Uterus (tissue), 4 donors: ENCODE results near the gene WWC1. TPM values are rescaled to one million over a fixed set of nuclear protein-coding genes. Genes with fewer than 3 reads are reported as not detected.

Experiments
- DNase-seq, 2 donors: peaks; one replicate each; pipeline ENCODE4 v3.0.0-alpha.2; 2019 to 2020
- H3K27ac ChIP-seq, 2 donors: fragments of 200-600 bp; sonication (generic); 1 replicate in 1 of 2; 2 replicates in 1 of 2; pipeline ENCODE4 v1.5.1; 2016 to 2018
- H3K27me3 ChIP-seq, 2 donors: fragments of 200-600 bp; sonication (generic); one replicate each; pipeline ENCODE4 v1.5.1; 2018 to 2019; ENCODE audit warnings: control low read depth in 1 of 2
- H3K36me3 ChIP-seq, 2 donors: fragments of 200-600 bp; sonication (generic); one replicate each; pipeline ENCODE4 v1.5.1; 2019; ENCODE audit warnings: control low read depth in 1 of 2
- H3K4me1 ChIP-seq, 2 donors: fragments of 200-600 bp; sonication (generic); one replicate each; pipeline ENCODE4 v1.5.1; 2018 to 2019; ENCODE audit warnings: control low read depth in 1 of 2
- H3K4me3 ChIP-seq, 2 donors: fragments of 200-600 bp; sonication (generic); 1 replicate in 1 of 2; 2 replicates in 1 of 2; pipeline ENCODE4 v1.5.1; 2018 to 2019; ENCODE audit warnings: mild to moderate bottlenecking in 1 of 2
- H3K9me3 ChIP-seq, 2 donors: fragments of 200-600 bp; sonication (generic); one replicate each; pipeline ENCODE4 v1.5.1; 2019; ENCODE audit warnings: control low read depth in 1 of 2
- CTCF ChIP-seq, 4 experiments: fragments of 200-600 bp in 2 of 4; fragments of 450-650 bp in 2 of 4; sonication (generic) in 2 of 4; IDR thresholded peaks; one replicate each; pipeline ENCODE4 v1.5.1; 2016 to 2019; ENCODE audit warnings: antibody characterized with exemption in 4 of 4, mild to moderate bottlenecking in 2 of 4, moderate library complexity in 1 of 4
- POLR2A ChIP-seq, 2 donors: fragments of 450-650 bp; IDR thresholded peaks; one replicate each; pipeline ENCODE4 v1.6.1; 2016; ENCODE audit warnings: antibody characterized with exemption in 2 of 2, mild to moderate bottlenecking in 1 of 2, moderate library complexity in 1 of 2
- intact Hi-C: fragments of 100-400 bp; cut with DNase I; formaldehyde crosslinking; loops from one replicate; pipeline ENCODE4 v1.15.1; 2023; ENCODE audit warnings: low total_unique reads
- total RNA-seq, 4 donors: library from RNA; depleted of rRNA in 3 of 4; stranded (reverse); fragments of >200 nt in 3 of 4; gene quantifications; one replicate each; pipeline versions ENCODE4 v1.1.0 to v1.2.4, GENCODE V29; 2014 to 2023
- donor health status: DM: yes; HTN: yes; CAD: no.

Gene WWC1
- 1 to 10 TPM in 2 of 4 donors, under 1 TPM in 1, not detected in 1; under 0.01 to 8.7 (median 1.9) TPM for total RNA-seq

GRCh38 chr5:168291342-168291963, at the start of gene WWC1:
WWC1 (plus strand) TSS chr5:168291645; CDS start chr5:168292153, 508 bp downstream.
- Histone ChIP-seq H3K9me3 (no peaks in the 10 kb centered on the region), H3K27ac (no peak within 1 kb of the TSS), H3K4me1 (peaks cover 0 to 7% of the 10 kb centered on the region in 2 donors), H3K36me3 (no peaks in the 10 kb centered on the region), H3K4me3 (peak within 1 kb of the TSS in 1 of 2 donors; percentile 14), H3K27me3 (peaks cover 5 to 25% of the 10 kb centered on the region in 2 donors)
- no peak for DNase-seq
- intact Hi-C loops = no loop called here
- TF ChIP-seq CTCF (IDR thresholded peaks at IDR 0.05) = no peak
- peak in 1 of 2 donors; percentile 57 for TF ChIP-seq POLR2A (IDR thresholded peaks at IDR 0.05)

- Histone ChIP-seq H3K4me1 (no peaks in the 10 kb centered on the region), H3K27ac (no peak overlapping the region), H3K9me3 (no peaks in the 10 kb centered on the region), H3K36me3 (no peaks in the 10 kb centered on the region), H3K27me3 (no peaks in the 10 kb centered on the region), H3K4me3 (no peak overlapping the region)
- no peak for DNase-seq
- TF ChIP-seq POLR2A (IDR thresholded peaks at IDR 0.05) = no peak
- TF ChIP-seq CTCF (IDR thresholded peaks at IDR 0.05) = no peak
- intact Hi-C loops = no loop called here
Measured at GRCh38 chr5:168244838-168245559, 46.4 kb upstream of the WWC1 start.

- no peaks in the 10 kb centered on the region for H3K27me3 ChIP-seq
- no peak for DNase-seq
- no peak overlapping the region for H3K27ac ChIP-seq
- no peaks in the 10 kb centered on the region for H3K9me3 ChIP-seq
- no peaks in the 10 kb centered on the region for H3K36me3 ChIP-seq
- intact Hi-C loops = no loop called here
- TF ChIP-seq CTCF (IDR thresholded peaks at IDR 0.05) (no peak), POLR2A (IDR thresholded peaks at IDR 0.05) (no peak)
- H3K4me1 ChIP-seq = no peaks in the 10 kb centered on the region
- no peak overlapping the region for H3K4me3 ChIP-seq
Measured at GRCh38 chr5:168249923-168250322, 41.5 kb upstream of the WWC1 start.

GRCh38 chr5:168251259-168251658, 40.2 kb upstream of the WWC1 start:
- H3K36me3 ChIP-seq = no peaks in the 10 kb centered on the region
- H3K9me3 ChIP-seq = no peaks in the 10 kb centered on the region
- intact Hi-C loops = no loop called here
- H3K27me3 ChIP-seq = no peaks in the 10 kb centered on the region
- no peak overlapping the region for H3K4me3 ChIP-seq
- TF ChIP-seq POLR2A (IDR thresholded peaks at IDR 0.05) (no peak), CTCF (IDR thresholded peaks at IDR 0.05) (no peak)
- H3K27ac ChIP-seq = no peak overlapping the region
- no peaks in the 10 kb centered on the region for H3K4me1 ChIP-seq
- no peak for DNase-seq

GRCh38 chr5:168254013-168254693, 37.3 kb upstream of the WWC1 start:
- H3K4me3 ChIP-seq = no peak overlapping the region
- DNase-seq = no peak
- H3K36me3 ChIP-seq = no peaks in the 10 kb centered on the region
- intact Hi-C loops = no loop called here
- no peak for TF ChIP-seq POLR2A (IDR thresholded peaks at IDR 0.05)
- no peak for TF ChIP-seq CTCF (IDR thresholded peaks at IDR 0.05)
- H3K27me3 ChIP-seq = no peaks in the 10 kb centered on the region
- no peaks in the 10 kb centered on the region for H3K9me3 ChIP-seq
- no peaks in the 10 kb centered on the region for H3K4me1 ChIP-seq
- no peak overlapping the region for H3K27ac ChIP-seq
